ENCODE measurements around the gene SDF2L1. TPM values are rescaled to one million over a fixed set of nuclear protein-coding genes. Genes with fewer than 3 reads are reported as not detected.
"Not testable (repeated sequence)": the region's sequence is repeated elsewhere in the genome, so short reads cannot be mapped to it uniquely, and the experiment has no call there.

SDF2L1 gene
- total RNA-seq, 1 donor from 2014 or later = 20.4 TPM

GRCh38 chr22:21679383-21679782 is 37.3 kb downstream of the SDF2L1 start:
- DNase-seq (no peak), ATAC-seq (ENCODE audit: poor library complexity) (no peak)
- intact Hi-C loops (cut with DNase I) = no loop called here

- peak; percentile 23 for ATAC-seq (ENCODE audit: poor library complexity)
- no peak for DNase-seq
- intact Hi-C loops (cut with DNase I) = no loop called here
Measured at GRCh38 chr22:21680830-21681565, 38.9 kb downstream of the SDF2L1 start.

- intact Hi-C loops (cut with DNase I) = no loop called here
- DNase-seq (no peak), ATAC-seq (ENCODE audit: poor library complexity) (no peak)
Measured at GRCh38 chr22:21681566-21682370, 39.7 kb downstream of the SDF2L1 start.

GRCh38 chr22:21682385-21683175 is 40.5 kb downstream of the SDF2L1 start:
- DNase-seq (no peak), ATAC-seq (ENCODE audit: poor library complexity) (no peak)
- intact Hi-C loops (cut with DNase I) = no loop called here

GRCh38 chr22:21683401-21683811 is 41.3 kb downstream of the SDF2L1 start:
- intact Hi-C loops (cut with DNase I) = no loop called here
- no peak for DNase-seq
- no peak for ATAC-seq (ENCODE audit: poor library complexity)

GRCh38 chr22:21684492-21685163 is 42.5 kb downstream of the SDF2L1 start:
- intact Hi-C loops (cut with DNase I) = no loop called here
- ATAC-seq (ENCODE audit: poor library complexity) = no peak
- no peak for DNase-seq

GRCh38 chr22:21685164-21685513 is 43.0 kb downstream of the SDF2L1 start:
- ATAC-seq (ENCODE audit: poor library complexity) (no peak), DNase-seq (no peak)
- intact Hi-C loops (cut with DNase I) = no loop called here

GRCh38 chr22:21686193-21686608 is 44.1 kb downstream of the SDF2L1 start:
- intact Hi-C loops (cut with DNase I) = no loop called here
- no peak for DNase-seq
- no peak for ATAC-seq (ENCODE audit: poor library complexity)

GRCh38 chr22:21686634-21687393 is 44.7 kb downstream of the SDF2L1 start:
- intact Hi-C loops (cut with DNase I) = no loop called here
- ATAC-seq (ENCODE audit: poor library complexity) = no peak
- no peak for DNase-seq

- DNase-seq = peak; percentile 13
- intact Hi-C loops (cut with DNase I) = no loop called here
- ATAC-seq (ENCODE audit: poor library complexity) = no peak
Measured at GRCh38 chr22:21687685-21688259, 45.7 kb downstream of the SDF2L1 start.

- intact Hi-C loops (cut with DNase I) = no loop called here
- DNase-seq (no peak), ATAC-seq (ENCODE audit: poor library complexity) (no peak)
Measured at GRCh38 chr22:21688341-21688705, 46.2 kb downstream of the SDF2L1 start.

- DNase-seq (no peak), ATAC-seq (ENCODE audit: poor library complexity) (no peak)
- intact Hi-C loops (cut with DNase I) = no loop called here
Measured at GRCh38 chr22:21688706-21689381, 46.7 kb downstream of the SDF2L1 start.

- intact Hi-C loops (cut with DNase I) = no loop called here
- DNase-seq = no peak
- no peak for ATAC-seq (ENCODE audit: poor library complexity)
Measured at GRCh38 chr22:21690401-21690801, 48.3 kb downstream of the SDF2L1 start.

GRCh38 chr22:21691816-21692215 is 49.7 kb downstream of the SDF2L1 start:
- intact Hi-C loops (cut with DNase I) = no loop called here
- no peak for ATAC-seq (ENCODE audit: poor library complexity)
- DNase-seq = peak; percentile 25

GRCh38 chr22:21692856-21693255 is 50.8 kb downstream of the SDF2L1 start:
- ATAC-seq (ENCODE audit: poor library complexity); DNase-seq; intact Hi-C loops (cut with DNase I): not testable (repeated sequence)

- intact Hi-C loops (cut with DNase I) = no loop called here
- DNase-seq = peak; percentile 14
- ATAC-seq (ENCODE audit: poor library complexity) = no peak
Measured at GRCh38 chr22:21693333-21693998, 51.4 kb downstream of the SDF2L1 start.

Data from Right ventricle myocardium superior (tissue), 1 donor.